OCI-LY1 (cell line): ENCODE measurements around the gene FCRL2.
"Not testable (repeated sequence)": the region's sequence is repeated elsewhere in the genome, so short reads cannot be mapped to it uniquely, and the experiment has no call there.

Experiments
- H2AFZ ChIP-seq: fragments of 200-600 bp; sonication (generic), shearing (Covaris generic); 2 replicates; pipeline ENCODE4 v1.6.0; 2014; ENCODE audit warnings: antibody characterized with exemption, mild to moderate bottlenecking, low read length
- H3F3A ChIP-seq: fragments of 200-600 bp; sonication (generic), shearing (Covaris generic); 2 replicates; pipeline ENCODE4 v1.6.0; 2014; ENCODE audit warnings: mild to moderate bottlenecking, antibody characterized with exemption, low read length, moderate library complexity; ENCODE audit not compliant: insufficient read depth
- H3K27ac ChIP-seq: fragments of 200-600 bp; sonication (generic); 2 replicates; pipeline ENCODE4 v1.5.1; 2014; ENCODE audit warnings: low read length, mixed run types, mild to moderate bottlenecking, low read depth; ENCODE audit not compliant: poor library complexity, severe bottlenecking
- H3K27me3 ChIP-seq: fragments of 200-600 bp; sonication (generic); 2 replicates; pipeline ENCODE4 v1.6.0; 2014; ENCODE audit warnings: antibody characterized with exemption, mild to moderate bottlenecking, low read length, moderate library complexity; ENCODE audit not compliant: insufficient read depth
- H3K36me3 ChIP-seq: fragments of 200-600 bp; sonication (generic); 2 replicates; pipeline ENCODE4 v1.6.1; 2014; ENCODE audit warnings: mild to moderate bottlenecking, antibody characterized with exemption, low read length, moderate library complexity, mixed read lengths; ENCODE audit not compliant: insufficient read depth
- H3K4me1 ChIP-seq: fragments of 200-600 bp; sonication (generic); 2 replicates; pipeline ENCODE4 v1.5.1; 2014; ENCODE audit warnings: mild to moderate bottlenecking, low read length, moderate library complexity; ENCODE audit not compliant: insufficient read depth, severe bottlenecking
- H3K4me2 ChIP-seq: fragments of 200-600 bp; sonication (generic), shearing (Covaris generic); 2 replicates; pipeline ENCODE4 v1.6.1; 2014; ENCODE audit warnings: low read length
- H3K4me3 ChIP-seq: fragments of 200-600 bp; sonication (generic); 2 replicates; pipeline ENCODE4 v1.5.1; 2014; ENCODE audit warnings: low read length, low read depth, mild to moderate bottlenecking, mixed read lengths; ENCODE audit not compliant: poor library complexity, severe bottlenecking
- H3K79me2 ChIP-seq: fragments of 200-600 bp; shearing (Covaris generic); 2 replicates; pipeline ENCODE4 v1.6.1; 2016; ENCODE audit warnings: mixed run types, low read length, mixed read lengths; ENCODE audit not compliant: insufficient read depth
- H3K9ac ChIP-seq: fragments of 200-600 bp; sonication (generic), shearing (Covaris generic); 2 replicates; pipeline ENCODE4 v1.6.1; 2014; ENCODE audit warnings: mild to moderate bottlenecking, low read length, mixed read lengths
- H3K9me2 ChIP-seq: fragments of 200-600 bp; sonication (generic), shearing (Covaris generic); 2 replicates; pipeline ENCODE4 v1.6.1; 2014; ENCODE audit warnings: low read depth, mild to moderate bottlenecking, low read length, mixed read lengths
- H3K9me3 ChIP-seq: fragments of 200-600 bp; shearing (Covaris generic); 2 replicates; pipeline ENCODE4 v1.6.1; 2014; ENCODE audit warnings: low read length, mixed read lengths
- H4K20me1 ChIP-seq: fragments of 200-600 bp; sonication (generic), shearing (Covaris generic); 2 replicates; pipeline ENCODE4 v1.6.0; 2016; ENCODE audit warnings: mild to moderate bottlenecking, low read length; ENCODE audit not compliant: insufficient read depth
- EZH2 ChIP-seq: fragments of 200-600 bp; sonication (generic), shearing (Covaris generic); IDR thresholded peaks from 2 replicates; pipeline ENCODE4 v1.8.0; 2017; ENCODE audit warnings: borderline replicate concordance, mixed run types, mild to moderate bottlenecking, antibody characterized with exemption, low read length, moderate library complexity, mixed read lengths
- TF ChIP-seq, protein P1 (sequence below): fragments of 200-600 bp; sonication (generic), shearing (Covaris generic); IDR thresholded peaks from 2 replicates; pipeline ENCODE4 v1.5.1; 2017; ENCODE audit warnings: mild to moderate bottlenecking, antibody characterized with exemption, low read length, moderate library complexity, mixed read lengths

Gene FCRL2

DNA sequence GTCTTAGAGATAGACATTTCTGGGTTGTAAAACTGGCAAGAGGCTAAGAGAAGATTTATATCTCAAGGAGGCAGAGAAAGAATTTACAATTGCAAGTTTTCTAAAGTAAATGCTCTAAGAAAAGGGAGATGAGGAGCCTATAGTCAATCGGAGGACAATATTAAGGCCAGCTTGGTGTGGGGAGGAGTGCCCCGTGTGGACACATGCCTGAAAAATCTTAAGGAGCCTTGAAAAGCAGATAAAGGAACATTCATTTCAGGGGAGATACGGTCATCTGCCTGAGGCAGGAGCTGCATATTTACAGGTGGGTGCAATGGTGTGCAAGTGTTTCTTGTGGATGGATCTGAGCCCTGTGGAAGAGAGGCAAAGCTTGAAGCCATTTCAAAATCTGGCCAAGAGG lies 25.6 kb downstream of the FCRL2 start:
- TF ChIP-seq EZH2, result no peak
- TF ChIP-seq, protein P1, sequence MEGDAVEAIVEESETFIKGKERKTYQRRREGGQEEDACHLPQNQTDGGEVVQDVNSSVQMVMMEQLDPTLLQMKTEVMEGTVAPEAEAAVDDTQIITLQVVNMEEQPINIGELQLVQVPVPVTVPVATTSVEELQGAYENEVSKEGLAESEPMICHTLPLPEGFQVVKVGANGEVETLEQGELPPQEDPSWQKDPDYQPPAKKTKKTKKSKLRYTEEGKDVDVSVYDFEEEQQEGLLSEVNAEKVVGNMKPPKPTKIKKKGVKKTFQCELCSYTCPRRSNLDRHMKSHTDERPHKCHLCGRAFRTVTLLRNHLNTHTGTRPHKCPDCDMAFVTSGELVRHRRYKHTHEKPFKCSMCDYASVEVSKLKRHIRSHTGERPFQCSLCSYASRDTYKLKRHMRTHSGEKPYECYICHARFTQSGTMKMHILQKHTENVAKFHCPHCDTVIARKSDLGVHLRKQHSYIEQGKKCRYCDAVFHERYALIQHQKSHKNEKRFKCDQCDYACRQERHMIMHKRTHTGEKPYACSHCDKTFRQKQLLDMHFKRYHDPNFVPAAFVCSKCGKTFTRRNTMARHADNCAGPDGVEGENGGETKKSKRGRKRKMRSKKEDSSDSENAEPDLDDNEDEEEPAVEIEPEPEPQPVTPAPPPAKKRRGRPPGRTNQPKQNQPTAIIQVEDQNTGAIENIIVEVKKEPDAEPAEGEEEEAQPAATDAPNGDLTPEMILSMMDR, result peak; percentile 21; the same call in 1 of the 2 replicates
- no peak overlapping the region for H3K27ac ChIP-seq
- H3K79me2 ChIP-seq, result no peaks in the 10 kb centered on the region
- H2AFZ ChIP-seq, result no peak overlapping the region
- H3K4me2 ChIP-seq, result no peak overlapping the region
- H3K4me1 ChIP-seq, result peaks cover 18% of the 10 kb centered on the region
- H3K9me3 ChIP-seq, result no peaks in the 10 kb centered on the region
- peaks cover 40% of the 10 kb centered on the region for H3K36me3 ChIP-seq
- no peak overlapping the region for H3K9ac ChIP-seq
- H3F3A ChIP-seq, result no peaks in the 10 kb centered on the region
- no peaks in the 10 kb centered on the region for H3K27me3 ChIP-seq
- H3K4me3 ChIP-seq, result no peak overlapping the region
- no peaks in the 10 kb centered on the region for H4K20me1 ChIP-seq
- H3K9me2 ChIP-seq, result no peaks in the 10 kb centered on the region

DNA sequence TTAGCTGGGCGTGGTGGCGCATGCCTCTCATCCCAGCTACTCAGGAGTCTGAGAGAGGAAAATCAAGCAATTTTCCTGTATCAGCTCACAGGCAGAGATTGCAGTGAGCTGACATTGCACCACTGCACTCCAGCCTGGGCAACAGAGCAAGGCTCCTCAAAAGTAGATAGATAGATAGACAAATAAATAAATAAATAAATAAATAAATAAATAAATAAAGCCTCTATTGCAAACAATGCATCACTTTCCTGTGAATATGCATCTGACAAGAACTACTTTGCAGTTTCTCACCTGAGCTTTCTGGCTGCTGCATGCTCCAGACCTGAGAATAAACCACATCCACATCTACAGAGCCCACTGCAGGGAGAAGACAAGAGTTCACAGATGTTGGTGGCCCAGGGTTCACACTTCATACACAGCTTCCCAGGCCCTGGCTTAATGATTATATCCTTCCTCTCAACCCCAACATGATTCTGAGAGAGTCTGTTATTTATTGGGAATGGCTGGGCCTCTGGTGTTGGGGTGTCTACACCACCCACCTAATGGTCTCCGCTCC lies 28.6 kb downstream of the FCRL2 start:
- no peak overlapping the region for H3K9ac ChIP-seq
- H3K4me2 ChIP-seq, result no peak overlapping the region
- no peaks in the 10 kb centered on the region for H3K79me2 ChIP-seq
- no peaks in the 10 kb centered on the region for H3K9me2 ChIP-seq
- peaks cover 32% of the 10 kb centered on the region; the same call in 1 of the 2 replicates for H3K36me3 ChIP-seq
- H3K27ac ChIP-seq, result no peak overlapping the region
- H3F3A ChIP-seq, result no peaks in the 10 kb centered on the region
- H3K4me1 ChIP-seq, result peaks cover 18% of the 10 kb centered on the region
- no peaks in the 10 kb centered on the region for H3K9me3 ChIP-seq
- no peak overlapping the region for H2AFZ ChIP-seq
- no peak overlapping the region for H3K4me3 ChIP-seq
- no peak for TF ChIP-seq EZH2
- H4K20me1 ChIP-seq, result no peaks in the 10 kb centered on the region
- H3K27me3 ChIP-seq, result no peaks in the 10 kb centered on the region

DNA sequence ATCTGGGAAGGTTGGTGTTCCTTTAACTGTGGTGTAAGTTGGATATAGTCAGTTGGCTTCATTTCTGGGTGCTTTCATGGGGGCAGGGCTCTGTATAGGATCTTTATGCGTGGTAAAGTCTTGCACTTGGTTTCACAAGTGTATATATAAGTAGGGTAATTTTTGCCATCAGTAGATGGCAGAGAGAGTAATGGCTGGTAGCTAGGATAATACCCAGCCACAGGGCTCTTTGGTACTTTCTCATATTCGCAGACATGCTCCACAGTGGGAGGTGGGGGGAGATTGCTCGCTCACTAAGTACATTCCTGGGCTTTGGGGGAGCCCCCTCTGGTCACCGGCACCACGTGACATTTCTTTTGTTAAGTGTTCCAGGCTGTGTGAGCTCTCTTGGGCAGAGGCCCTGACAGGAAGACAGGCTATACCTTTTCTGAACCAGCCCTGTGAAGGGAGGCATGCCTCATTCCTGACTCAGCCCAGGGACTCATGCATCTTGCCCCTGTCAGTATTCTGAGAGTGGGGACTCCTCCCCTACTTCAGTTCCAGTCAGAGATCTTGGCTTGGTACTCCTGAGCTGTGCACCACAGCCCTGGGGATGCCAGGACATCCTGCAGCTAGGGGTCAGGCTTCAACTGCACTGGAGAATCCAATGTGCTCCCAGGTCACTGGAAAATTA lies 37.6 kb downstream of the FCRL2 start:
- H3F3A ChIP-seq, result no peaks in the 10 kb centered on the region

DNA sequence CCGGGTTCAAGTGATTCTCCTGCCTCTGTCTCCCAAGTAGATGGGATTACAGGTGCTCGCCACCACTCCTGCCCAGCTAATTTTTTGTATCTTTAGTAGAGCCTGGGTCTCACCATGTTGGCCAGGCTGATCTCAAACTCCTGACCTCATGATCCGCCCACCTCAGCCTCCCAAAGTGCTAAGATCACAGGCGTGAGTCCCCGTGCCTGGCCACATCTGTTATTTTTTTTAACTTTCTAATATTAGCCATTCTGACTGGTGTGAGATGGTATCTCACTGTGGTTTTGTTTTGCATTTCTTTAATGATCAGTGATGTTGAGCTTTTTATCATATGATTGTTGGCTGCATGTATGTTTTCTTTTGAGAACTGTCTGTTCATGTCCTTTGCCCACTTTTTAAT lies 40.9 kb downstream of the FCRL2 start:
- H3F3A ChIP-seq, result not testable (repeated sequence)

More for the DNA sequence above, 37.6 kb downstream of the FCRL2 start:
- no peak overlapping the region for H3K4me3 ChIP-seq
- H3K27ac ChIP-seq, result peak overlapping the region; percentile 14
- no peaks in the 10 kb centered on the region for H3K9me2 ChIP-seq
- no peak for TF ChIP-seq EZH2
- TF ChIP-seq, protein P1, result peak; percentile 19; the same call in 1 of the 2 replicates
- H3K4me2 ChIP-seq, result no peak overlapping the region
- no peaks in the 10 kb centered on the region for H4K20me1 ChIP-seq
- no peaks in the 10 kb centered on the region for H3K27me3 ChIP-seq
- H3K79me2 ChIP-seq, result no peaks in the 10 kb centered on the region
- H3K4me1 ChIP-seq, result peaks cover 32% of the 10 kb centered on the region
- H3K36me3 ChIP-seq, result peaks cover 7% of the 10 kb centered on the region; the same call in 1 of the 2 replicates
- H2AFZ ChIP-seq, result no peak overlapping the region
- H3K9me3 ChIP-seq, result no peaks in the 10 kb centered on the region
- no peak overlapping the region for H3K9ac ChIP-seq

More for the DNA sequence above, 40.9 kb downstream of the FCRL2 start:
- not testable (repeated sequence) for H3K27ac ChIP-seq, H3K9ac ChIP-seq, H3K79me2 ChIP-seq, H3K36me3 ChIP-seq, H3K9me3 ChIP-seq, H3K4me2 ChIP-seq, H3K27me3 ChIP-seq, H3K9me2 ChIP-seq, H3K4me3 ChIP-seq, H2AFZ ChIP-seq, H4K20me1 ChIP-seq
- H3K4me1 ChIP-seq, result peaks cover 57% of the 10 kb centered on the region
